GM19455 (cell line): ENCODE data around the gene SLMAP.

Experiments
- ATAC-seq: cut with Tn5 transposase; IDR thresholded peaks from one replicate; pipeline ENCODE4 v1.9.1; 2021; ENCODE audit not compliant: unreplicated experiment

SLMAP gene

DNA sequence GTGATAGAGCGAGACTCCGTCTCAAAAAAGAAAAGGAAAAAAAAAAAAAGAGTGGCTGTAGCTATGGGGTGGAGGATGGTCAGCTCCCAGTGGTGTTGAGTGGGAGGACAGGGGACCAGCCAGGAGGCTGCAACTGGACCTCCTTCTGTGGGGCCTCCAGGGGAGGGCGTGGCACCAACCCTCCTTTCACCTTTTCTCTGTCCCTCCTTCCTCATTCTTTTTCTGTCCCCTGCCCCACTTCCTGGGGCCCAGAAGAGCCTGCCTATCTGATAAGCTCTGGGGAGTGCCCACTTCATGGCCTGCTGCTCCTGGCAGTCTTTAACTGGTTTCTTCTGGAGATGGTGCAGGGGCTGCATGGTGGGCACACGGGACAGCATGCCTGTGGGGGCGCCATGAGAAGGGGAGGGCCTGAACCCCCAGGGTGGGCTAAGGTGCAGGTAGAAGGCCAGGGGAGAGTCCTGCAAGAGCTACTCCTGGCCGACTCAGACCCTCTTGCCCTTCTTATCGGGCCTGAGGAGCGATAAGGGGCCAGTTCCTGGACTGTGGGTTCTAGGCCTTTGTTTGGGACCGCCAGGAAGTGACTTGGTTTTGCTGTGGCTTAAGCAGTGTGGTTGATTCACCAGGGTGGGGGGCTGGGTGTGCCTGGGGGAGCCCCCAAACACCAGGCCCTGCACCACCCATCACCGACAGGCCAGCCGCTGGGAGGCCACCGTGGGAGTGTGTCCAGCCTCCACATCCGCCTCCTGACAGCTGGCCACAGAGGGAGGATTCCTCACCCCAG, 202.7 kb downstream of the SLMAP start:
- ATAC-seq = no peak

DNA sequence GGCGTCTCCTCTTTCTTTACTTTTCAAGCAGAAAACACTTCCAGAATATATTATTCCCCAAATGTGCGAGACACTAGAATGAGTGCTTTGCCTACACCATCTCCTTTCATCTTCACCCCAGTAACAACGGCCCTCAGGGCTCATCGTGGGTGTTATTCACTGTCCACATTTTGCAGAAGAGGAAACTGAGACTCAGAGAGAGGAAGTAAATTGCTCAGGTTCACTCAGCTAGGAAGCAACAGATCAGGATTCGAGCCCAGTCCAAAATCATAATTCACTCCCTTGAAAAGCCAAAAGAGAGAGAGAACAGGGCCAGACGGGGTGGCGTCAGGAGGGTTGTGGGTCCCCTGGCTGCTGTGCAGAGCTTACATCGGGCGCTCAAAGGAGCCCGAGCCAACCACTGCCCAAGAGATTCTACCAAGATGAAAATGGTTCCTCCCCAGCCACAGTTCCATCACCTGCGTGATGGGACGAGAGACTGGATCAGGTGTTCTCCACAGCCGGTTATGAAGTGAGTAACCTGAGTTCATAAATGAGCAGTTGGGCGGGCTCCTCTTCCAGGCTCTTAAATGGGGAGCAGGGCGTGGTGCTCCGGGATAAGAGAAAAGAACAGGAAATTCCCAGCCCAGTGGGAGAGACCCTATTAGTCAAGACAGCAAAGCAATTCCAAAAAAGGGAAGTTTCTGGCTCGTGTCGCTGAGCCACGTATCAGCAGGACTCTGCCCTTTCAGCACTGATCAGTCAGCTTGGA, 203.5 kb downstream of the SLMAP start:
- ATAC-seq = no peak

DNA sequence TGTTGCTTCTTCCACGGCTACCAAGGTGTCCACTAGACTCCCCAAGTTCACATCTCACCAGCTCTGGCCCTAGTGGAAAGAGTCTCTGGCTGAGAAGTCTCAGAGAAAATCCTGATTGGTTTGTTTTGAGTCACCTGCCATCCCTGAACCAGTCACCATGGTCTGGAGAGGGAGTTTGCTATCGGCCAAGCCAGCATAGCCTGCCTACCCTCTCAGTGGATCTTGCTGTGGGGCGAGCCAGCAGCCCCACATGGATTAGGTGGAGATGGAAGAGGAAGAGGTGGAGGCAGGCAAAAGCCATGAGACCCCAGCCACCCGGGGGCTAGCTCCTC, 204.0 kb downstream of the SLMAP start:
- ATAC-seq = no peak

DNA sequence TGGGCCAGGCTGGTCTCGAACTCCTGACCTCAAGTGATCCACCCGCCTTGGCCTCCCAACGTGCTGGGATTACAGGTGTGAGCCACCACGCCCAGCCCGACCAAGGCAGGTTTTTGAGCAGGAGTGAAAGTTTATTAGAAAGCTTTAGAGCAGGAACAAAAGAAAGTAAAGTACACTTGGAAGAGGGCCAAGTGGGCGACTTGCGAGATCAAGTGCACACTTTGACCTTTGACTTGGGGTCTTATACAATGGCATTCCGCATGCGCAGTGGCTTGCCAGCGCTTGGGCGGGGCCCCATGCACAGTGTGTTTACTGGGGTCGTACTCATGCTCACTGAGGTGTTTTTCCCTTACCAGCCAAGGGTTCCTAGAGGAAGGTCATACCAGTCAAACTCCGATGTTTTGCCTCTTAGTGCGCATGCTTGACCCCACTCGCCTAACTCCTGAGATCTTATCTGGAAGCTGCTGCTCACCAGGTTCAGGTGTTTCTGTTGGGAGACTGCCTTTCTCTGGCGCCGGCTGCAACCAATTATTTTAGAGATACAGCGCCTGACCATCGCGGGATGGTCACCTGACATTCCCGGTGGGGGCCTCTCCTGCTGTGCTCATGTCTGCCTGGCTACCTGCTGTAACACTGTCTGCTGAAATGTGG, 205.2 kb downstream of the SLMAP start:
- no peak for ATAC-seq

DNA sequence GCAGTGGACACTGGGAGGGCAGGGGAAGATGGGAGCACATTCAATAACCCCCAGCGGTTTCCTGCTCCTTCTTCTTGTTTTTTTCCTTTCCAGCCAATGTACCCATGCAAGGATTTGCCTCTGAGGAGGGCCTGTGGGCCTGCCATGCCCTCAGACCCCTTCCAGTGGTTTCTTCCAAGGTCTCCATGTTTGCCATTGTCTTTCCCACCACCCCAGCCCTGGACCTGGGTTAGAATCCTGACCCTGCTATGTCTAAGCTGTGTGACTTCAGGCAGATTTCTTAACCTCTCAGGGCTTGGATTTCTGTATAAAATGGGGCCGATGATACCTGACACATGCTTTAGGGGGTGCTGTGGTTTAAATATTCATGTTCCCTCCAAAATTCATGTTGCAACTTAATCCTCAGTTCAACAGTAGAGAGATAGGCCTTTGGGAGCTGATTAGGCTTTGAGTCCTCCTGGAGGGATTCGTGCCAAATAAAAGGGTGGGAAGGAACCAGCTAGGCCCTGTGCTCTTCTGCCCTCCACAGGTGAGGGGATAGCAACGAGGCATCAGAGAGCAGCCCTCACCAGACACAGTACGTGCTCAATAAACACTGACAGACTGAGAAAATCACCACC, 205.8 kb downstream of the SLMAP start:
- no peak for ATAC-seq

DNA sequence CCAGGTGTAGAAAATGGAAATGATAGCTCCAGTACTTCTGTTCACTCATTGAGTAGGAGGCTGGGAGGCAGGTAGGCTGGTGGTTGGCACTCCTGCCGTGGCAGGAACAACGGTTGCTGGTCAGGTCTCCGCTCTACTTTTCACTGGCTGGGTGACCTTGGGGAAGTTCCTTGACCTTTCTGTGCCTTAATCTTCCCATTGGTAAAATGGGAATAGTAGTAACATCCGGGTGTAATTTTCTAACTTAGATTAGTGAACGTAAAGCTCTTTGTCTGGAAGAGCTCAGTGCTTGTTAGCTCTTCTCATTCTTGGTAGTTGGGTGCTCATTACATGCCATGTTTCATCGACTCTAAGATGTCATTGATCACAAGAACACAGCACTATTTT, 206.3 kb downstream of the SLMAP start:
- ATAC-seq = no peak

DNA sequence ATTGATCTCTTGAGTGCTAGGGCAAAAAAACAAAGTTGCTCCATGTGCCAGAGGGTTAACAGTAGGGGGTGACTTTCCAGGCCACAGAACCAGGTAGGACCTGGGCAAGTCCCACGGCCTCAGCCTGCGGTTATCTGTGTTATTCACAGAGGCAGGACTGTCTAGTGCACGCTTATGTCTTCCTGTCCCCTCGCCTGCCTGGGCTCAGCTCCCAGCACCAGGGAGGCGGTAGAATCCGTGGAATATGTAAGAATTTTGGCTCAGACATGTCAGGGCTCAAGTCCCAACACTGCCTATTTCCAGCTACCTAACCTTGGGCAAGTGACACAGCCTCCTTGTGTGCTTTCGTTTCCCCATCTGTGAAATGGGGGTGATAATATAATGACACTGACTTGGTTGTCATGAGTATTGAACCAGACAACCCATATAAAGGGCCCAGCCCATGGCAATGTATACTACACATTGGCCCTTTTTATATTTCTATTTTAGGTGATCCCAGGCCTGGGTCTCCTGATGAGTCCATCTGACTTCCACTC, 207.8 kb downstream of the SLMAP start:
- ATAC-seq = no peak

DNA sequence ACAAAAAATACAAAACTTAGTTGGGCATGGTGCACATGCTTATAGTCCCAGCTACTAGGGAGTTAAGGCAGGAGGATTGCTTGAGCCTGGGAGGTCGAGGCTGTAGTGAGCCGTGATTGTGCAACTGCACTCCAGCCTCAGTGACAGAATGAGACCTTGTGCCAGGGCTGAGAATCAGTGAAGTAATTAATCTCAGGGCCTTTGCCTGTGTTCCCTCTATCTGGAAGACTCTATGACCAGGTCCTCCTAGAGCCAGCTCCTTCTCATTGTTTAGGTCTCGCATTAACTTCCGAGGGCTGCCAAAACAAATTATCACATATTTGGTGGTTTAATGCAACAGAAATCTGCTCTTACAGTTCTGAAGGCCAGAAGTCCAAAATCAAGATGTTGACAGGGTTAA, 210.7 kb downstream of the SLMAP start:
- ATAC-seq = no peak

DNA sequence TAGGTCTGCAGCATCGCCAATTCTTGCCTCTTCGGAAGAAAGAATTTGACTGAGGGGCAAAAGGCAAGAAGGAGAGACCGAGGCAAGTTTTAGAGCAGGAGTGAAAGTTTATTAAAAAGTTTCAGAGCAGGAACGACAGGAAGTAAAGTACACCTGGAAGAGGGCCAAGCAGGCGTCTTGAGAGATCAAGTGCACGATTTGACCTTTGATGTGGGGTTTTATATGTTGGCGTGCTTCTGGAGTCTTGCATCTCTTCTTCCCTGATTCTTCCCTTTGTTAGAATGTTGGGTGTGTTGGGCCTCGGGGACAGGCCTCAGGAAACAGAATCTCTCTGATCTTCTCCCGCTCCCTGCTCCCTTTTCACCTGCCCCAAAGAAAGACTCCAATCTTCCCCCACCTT, 211.5 kb downstream of the SLMAP start:
- ATAC-seq = no peak

DNA sequence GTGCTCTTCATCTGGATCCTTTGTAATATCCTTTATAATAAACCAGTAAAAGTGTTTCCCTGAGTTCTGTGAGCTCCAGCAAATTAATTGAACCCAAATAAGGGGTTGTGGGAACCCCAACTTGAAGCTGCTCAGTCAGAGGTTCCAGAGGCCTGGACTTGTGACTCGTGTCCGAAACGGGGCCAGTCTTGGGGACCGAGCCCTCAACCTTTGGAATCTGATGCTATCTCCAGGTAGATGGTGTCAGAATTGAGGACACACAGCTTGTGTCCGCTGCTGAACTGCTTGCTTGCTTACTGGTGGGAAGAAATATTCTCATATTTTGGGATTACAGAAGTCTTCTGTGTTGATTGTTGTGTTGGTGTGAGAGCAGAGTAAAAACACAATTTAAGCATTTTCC, 212.4 kb downstream of the SLMAP start:
- no peak for ATAC-seq

DNA sequence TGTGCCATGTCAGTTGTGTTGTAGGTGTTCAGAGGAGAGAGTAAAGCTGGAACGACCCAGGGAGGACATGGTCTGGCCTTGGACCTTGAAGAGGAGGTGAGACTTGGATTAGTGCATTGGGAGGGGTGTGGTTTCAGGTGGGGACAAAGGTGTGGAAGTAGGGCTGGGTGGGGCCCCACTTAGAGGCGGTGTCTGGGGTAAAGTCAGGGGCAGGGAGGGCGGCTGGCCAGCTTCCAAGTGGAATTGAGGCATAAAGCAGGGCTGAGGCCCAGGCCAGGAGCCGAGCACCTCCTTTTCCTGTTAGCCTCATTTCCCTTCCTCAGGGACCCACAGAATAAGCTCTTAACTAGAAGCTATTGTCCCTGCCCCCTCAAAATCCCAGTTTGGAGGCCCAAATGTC, 215.9 kb downstream of the SLMAP start:
- no peak for ATAC-seq

DNA sequence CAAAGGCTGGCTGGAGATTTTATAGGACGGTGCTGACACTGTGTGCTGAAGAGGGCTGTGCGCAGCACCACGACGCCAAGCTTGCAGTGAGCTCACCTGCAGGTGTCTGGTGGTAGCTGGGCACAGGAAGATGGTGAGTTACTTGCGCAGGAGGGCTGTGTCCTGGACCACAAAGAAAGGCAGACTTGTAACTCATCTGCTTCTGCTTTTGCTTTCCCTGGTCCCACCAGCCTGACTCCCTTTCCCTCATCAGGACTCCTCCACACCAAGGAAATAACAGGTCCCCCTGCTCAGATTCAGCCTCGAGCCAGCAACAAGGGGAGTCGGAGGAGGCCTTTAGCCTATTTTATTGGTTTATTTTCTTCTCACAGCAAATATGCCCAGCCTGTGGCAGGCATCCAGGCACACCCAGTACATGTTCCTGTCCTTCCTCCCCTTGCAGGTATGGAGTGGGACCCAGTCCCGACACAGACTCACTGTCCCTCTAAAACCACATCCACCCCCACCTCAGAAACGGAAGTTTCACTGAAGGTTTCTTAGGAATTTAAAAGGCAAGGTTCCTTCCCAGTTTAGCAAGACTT, 216.5 kb downstream of the SLMAP start:
- no peak for ATAC-seq

DNA sequence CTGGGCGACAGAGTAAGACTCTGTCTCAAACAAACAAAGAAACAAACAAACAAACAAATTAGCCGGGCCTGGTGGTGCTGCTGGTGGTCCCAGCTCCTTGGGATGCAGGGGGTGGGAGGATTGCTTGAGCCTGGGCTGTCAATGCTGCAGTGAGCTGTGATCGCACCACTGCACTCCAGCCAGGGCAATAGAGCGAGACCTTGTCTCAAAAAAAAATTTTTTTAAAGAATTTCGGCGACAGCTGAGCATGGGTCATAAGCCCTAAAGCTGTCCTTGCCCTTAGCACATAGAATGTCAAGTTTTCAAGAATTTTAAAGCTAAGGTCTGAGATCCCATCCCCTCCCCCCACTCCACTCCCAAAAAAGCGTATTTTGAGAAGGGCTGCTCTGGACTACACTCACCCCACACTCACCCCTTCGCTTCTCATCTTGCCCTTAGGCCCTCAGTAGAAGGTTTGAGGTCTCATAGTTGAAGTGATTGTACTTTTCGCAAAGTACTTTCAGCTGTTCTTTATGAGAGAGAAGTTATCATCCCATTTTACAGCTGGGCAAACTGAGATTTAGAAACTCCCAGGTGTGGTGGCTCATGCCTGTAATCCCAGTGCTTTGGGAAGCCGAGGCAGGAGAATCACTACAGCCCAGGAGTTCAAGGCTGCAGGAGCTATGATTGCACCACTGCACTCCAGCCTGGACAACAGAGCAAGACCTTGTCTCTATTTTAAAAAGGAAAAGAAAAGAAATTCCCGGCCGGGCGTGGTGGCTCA, 217.8 kb downstream of the SLMAP start:
- no peak for ATAC-seq

DNA sequence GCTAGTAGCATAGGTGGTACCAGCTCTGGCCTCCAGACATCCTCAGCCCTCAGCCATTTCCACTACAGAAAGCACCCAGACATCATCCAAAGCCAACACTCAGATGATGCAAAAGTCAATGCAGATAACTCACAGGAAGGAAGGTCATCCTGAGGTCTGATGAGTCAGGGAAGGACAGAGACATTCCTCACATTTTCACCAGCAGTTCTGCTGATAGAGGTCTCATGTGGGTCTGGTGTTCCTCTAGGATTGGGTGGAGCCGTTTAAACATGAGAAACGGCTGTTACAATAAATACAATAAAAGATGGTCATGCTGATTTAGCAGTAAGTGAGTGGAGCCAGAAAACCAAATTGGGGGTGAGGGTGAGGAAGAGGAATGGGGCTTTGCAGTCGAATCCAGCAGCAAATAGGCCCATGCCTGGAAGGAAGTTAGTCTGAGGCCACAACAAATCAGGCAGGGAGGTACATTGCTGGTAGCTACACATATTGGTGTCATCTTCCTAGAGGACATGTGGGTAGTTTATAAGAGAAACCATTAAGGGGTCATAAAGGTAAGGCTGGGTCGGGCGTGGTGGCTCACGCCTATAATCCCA, 218.8 kb downstream of the SLMAP start:
- no peak for ATAC-seq

DNA sequence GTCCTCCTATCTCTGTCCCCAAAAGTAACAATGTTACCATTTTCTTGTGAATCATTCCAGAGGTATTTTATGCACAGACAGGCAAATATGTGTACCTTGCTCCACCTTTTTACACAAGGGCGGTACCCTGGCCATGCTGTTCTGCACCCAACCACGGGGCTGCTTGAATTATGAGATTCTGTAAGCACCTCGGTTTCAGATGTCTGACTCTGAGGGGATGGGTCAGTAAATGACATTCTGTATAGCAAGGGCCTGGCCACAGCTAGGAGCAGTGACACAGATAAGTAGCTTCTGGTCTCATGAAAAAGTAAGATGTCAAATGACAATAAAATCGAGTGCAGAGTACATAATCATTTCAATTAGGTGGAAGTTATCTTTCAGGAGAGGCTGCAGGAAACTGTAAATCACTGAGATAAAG, 221.7 kb downstream of the SLMAP start:
- ATAC-seq = no peak

DNA sequence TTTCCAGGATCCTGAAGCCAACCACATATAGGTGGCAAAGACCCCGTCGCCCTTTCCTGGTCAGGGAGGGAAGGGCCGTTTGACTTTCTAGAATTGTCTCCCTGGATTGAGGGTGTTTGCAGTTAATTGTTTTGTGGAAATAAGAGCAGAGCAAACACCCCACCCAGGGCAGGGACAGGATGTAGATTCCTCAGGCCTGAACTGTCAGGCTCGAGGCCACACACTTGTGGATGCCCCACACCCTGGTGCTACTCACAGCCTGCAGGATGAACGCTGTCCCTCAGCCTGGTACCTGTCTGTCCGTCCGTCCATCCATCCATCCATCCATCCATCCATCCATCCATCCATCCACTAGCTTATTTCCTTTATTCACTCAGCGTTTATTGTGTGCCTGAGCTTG, 222.2 kb downstream of the SLMAP start:
- ATAC-seq = no peak
